GM10266 (cell line): ENCODE data around the gene TRAK1.

Experiments used
- DNase-seq: peaks from one replicate; pipeline ENCODE4 v3.0.0; 2012; ENCODE audit errors: extremely low spot score
- TF ChIP-seq, protein P1 (sequence below): IDR thresholded peaks from 2 replicates; pipeline ENCODE4 v1.5.1; 2012; ENCODE audit warnings: mild to moderate bottlenecking, low read depth; ENCODE audit not compliant: control insufficient read depth, insufficient read depth; ENCODE audit errors: missing control alignments

The TRAK1 gene

DNA sequence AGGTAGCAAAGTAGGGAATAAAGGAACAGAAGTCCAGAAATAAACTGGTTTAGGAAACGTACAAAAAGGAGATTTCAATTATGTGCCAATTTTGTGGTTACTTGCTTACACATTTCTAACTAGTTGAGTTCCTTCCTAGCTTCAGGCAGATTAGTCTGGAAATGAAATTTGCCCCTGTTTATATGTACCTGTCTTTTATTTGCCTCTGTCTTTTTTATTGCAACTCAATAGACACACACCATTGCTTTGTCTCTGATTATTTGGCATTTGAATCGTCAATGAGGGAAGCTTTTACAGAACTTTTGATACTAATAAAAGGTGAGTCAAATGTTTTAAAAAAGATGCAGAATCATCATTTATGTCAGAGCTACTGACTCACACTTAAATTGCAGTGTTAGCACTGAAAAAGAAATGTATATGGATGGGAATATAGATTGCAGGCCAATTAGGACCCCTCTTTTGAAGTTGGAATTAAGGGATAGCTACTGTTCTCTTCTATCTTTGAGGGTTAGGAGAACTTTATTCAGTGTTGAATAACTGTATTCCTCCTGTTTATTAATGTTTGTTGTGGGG lies 60.5 kb downstream of the TRAK1 start:
- TF ChIP-seq, protein P1, sequence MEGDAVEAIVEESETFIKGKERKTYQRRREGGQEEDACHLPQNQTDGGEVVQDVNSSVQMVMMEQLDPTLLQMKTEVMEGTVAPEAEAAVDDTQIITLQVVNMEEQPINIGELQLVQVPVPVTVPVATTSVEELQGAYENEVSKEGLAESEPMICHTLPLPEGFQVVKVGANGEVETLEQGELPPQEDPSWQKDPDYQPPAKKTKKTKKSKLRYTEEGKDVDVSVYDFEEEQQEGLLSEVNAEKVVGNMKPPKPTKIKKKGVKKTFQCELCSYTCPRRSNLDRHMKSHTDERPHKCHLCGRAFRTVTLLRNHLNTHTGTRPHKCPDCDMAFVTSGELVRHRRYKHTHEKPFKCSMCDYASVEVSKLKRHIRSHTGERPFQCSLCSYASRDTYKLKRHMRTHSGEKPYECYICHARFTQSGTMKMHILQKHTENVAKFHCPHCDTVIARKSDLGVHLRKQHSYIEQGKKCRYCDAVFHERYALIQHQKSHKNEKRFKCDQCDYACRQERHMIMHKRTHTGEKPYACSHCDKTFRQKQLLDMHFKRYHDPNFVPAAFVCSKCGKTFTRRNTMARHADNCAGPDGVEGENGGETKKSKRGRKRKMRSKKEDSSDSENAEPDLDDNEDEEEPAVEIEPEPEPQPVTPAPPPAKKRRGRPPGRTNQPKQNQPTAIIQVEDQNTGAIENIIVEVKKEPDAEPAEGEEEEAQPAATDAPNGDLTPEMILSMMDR: no peak
- no peak for DNase-seq

DNA sequence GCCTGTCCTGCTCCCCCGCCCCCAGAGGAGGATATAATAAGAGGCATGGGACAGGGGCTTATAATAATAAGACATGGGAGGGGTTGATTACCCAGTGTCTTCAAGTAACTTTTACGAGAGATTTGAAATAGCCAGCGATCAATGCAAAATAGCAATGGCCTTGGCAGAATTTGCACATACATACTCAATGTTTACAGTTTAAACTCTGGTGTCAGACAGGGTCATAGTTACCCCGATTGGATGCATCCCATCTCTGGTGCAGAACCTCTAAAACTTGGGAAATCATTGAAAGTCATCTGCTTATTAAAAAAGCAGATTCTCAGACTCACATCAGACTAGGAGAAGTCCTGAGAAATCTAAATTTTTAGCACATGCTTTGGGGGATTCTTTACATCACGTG lies 61.0 kb downstream of the TRAK1 start:
- no peak for DNase-seq
- TF ChIP-seq, protein P1: no peak

DNA sequence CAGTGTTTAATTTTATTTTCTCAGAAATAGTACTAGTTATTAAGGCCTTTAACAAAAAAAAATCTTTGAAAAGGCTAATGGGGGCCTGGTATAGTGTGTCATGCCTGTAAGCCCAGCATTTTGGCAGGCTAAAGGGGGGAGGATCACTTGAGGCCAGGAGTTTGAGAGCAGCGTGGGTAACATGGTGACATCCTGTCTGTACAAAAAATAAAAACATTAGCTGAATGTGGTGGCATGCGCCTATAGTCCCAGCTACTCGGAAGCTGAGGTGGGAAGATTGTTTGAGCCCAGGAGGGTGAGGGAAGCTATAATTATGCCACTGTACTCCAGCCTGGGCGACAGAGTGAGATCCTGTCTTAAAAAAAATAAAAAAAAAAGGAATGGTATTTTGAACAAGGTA lies 61.9 kb downstream of the TRAK1 start:
- DNase-seq: no peak

DNA sequence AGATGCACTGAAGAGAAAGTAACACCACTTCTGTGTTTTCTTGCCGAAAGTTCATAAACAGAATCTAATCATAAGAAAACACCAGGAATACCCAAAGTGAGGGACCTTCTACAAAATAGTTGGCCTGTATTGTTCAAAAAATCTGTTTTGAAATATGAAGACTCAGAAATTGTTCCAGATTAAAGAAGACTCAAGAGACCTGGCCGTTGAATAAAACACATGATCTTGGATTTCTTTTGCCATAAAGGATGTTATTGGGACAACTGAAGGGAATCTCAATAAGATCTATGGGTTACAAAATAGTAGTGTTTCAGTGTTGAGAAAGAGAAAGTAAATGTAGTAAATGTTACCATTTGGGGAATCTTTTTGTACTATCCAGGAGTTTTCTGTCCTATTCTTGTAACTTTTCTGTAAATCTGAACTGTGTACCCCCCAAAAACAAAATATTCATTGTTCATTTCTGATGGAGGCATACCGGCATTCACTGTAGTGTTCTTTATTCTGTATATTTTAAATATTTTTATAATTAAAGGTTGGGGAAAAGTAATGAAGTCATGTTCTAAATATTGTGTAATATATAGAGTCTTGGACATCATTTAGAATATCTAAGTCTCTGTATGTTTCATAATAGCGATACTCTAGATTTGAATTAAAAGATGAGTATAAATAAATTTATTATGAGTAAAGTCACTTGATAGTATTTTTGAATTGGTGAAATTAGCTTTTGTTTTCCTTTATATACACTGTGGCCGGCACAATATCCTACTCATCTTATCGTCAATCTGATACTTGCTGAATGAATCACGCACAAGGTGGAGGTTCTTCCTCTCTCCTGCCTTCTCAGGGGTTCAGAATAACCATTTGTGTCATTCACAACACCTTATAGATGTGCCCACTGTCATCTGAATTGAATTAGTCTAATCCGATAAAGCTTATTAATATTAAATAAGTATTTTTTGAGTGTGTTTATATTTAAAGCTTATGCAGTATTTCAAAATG lies 66.7 kb downstream of the TRAK1 start:
- no peak for DNase-seq
- TF ChIP-seq, protein P1: no peak

More for the DNA sequence above, 61.9 kb downstream of the TRAK1 start:
- TF ChIP-seq, protein P1: no peak

DNA sequence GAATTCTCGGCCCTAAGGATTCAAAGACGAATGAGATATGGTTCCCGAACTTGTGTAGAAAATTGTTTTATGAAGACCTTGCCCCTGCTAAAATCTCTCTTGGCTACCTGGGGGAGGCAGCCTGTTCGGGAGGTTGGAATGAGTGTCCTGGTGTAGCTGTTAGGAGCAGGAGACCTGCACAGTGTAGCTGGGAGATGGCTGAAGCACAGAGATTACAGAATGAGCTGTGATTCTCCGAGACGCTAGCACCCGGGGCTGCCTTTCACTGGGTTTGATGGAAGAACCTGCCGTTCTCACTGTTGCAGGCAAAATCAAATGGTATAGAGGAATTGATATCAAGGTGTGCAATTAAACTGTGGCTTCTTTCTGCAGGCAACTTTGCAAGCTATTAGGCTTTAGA lies 68.0 kb downstream of the TRAK1 start:
- TF ChIP-seq, protein P1: no peak
- no peak for DNase-seq

DNA sequence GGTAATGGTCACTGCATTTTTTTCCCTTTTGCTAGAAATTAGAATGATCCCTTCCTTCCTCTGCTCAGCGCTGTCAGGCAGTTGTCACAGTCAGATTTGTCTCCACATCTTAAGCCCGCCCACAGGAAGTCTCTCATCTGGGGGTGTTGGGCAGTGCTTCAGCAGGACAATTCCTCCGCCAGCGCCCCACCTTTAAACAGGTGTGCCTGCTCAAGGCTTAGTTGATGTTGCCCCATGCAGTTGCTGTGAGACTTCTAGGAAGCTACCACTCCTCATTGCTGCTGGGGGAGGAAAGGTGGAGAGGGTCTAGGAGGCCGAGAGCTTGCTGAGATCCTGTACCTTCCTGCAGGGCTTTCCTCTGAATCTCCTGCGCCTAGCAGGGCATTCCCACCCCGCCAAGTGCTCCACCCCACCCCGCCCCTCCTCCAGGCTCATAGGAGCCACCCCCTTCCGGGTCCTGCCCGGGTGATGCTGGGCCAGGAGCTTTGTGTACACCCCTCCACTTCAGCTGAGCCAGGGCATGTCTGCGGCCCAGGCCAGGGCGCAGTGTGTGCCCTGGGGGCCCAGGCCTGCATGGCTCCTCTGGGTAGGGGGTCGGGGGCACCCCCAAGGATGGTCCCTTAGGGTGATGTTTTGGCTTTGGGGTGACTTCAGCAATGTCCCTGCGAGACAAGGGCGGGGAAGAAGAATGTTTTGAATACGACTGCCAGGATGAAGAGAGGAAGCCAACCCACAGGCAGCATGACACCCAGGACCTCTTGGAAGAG lies 68.7 kb downstream of the TRAK1 start:
- DNase-seq: peak; percentile 48
- TF ChIP-seq, protein P1: no peak
